ENCODE results near the gene AFMID. TPM values are rescaled to one million over a fixed set of nuclear protein-coding genes. Genes with fewer than 3 reads are reported as not detected.

AFMID gene
- total RNA-seq, 1 experiment from 2014 or later, result 65.0 TPM

DNA sequence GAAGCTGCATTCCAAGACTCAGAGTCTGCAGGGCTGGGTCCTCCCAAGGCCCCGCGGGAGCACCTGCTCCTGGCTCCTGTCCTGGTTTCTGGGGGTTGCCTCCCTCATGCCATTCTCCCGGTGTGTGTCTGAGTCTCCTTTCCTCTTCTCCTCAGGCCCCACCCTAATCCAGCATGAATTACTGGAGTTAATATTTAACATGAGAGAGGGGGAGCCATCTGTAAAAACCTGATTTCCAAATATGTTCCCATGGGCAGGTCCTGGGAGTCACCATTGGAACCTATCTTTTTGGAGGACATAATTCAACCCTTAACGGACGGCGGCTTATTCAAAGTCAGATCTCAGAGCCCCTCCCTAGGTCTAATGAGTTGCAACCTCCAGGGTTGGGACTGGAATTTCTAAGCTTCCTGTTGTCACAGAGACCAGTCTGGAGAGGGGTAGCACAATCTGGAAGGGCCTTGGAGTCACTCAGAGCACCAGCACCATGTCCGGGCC is 35.6 kb upstream of the AFMID start:
- H3K4me1 ChIP-seq (ENCODE audit: insufficient read depth, low read length, poor library complexity, severe bottlenecking), result peaks cover 5% of the 10 kb centered on the region
- CTCF ChIA-PET, result interaction anchor here (0.7 kb wide), 1 partner anchor 132 kb away, joined by 7 read pairs; no protein-coding TSS in a partner anchor
- H3K27me3 ChIP-seq (replicated peaks; ENCODE audit: insufficient read depth, low read depth, low read length, poor library complexity), result no peaks in the 10 kb centered on the region
- intact Hi-C loops (cut with micrococcal nuclease; ENCODE audit: unreplicated experiment), result no loop called here
- no peak for DNase-seq (ENCODE audit: low spot score)
- no TSS peak for BruUV-seq (replicated peaks)
- H3K36me3 ChIP-seq (ENCODE audit: insufficient read depth, low read length, poor library complexity, severe bottlenecking), result no peaks in the 10 kb centered on the region
- TF ChIP-seq, protein P1, sequence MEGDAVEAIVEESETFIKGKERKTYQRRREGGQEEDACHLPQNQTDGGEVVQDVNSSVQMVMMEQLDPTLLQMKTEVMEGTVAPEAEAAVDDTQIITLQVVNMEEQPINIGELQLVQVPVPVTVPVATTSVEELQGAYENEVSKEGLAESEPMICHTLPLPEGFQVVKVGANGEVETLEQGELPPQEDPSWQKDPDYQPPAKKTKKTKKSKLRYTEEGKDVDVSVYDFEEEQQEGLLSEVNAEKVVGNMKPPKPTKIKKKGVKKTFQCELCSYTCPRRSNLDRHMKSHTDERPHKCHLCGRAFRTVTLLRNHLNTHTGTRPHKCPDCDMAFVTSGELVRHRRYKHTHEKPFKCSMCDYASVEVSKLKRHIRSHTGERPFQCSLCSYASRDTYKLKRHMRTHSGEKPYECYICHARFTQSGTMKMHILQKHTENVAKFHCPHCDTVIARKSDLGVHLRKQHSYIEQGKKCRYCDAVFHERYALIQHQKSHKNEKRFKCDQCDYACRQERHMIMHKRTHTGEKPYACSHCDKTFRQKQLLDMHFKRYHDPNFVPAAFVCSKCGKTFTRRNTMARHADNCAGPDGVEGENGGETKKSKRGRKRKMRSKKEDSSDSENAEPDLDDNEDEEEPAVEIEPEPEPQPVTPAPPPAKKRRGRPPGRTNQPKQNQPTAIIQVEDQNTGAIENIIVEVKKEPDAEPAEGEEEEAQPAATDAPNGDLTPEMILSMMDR (conservative IDR thresholded peaks at IDR 0.05; ENCODE audit: low read depth, low read length), result no peak
- no peak for TF ChIP-seq EZH2 (IDR thresholded peaks at IDR 0.05; ENCODE audit: borderline replicate concordance, low read depth, low read length, poor library complexity, severe bottlenecking)
- H3K4me3 ChIP-seq (ENCODE audit: low read depth, low read length, poor library complexity, severe bottlenecking), result no peak overlapping the region
- POLR2A ChIA-PET (ENCODE audit: low non-redundant PET), result no interaction called here
- no peaks in the 10 kb centered on the region for H3K9me3 ChIP-seq (ENCODE audit: low read depth, low read length, poor library complexity, severe bottlenecking)
- no peak overlapping the region for H3K27ac ChIP-seq (ENCODE audit: low read depth, low read length, poor library complexity, severe bottlenecking)

DNA sequence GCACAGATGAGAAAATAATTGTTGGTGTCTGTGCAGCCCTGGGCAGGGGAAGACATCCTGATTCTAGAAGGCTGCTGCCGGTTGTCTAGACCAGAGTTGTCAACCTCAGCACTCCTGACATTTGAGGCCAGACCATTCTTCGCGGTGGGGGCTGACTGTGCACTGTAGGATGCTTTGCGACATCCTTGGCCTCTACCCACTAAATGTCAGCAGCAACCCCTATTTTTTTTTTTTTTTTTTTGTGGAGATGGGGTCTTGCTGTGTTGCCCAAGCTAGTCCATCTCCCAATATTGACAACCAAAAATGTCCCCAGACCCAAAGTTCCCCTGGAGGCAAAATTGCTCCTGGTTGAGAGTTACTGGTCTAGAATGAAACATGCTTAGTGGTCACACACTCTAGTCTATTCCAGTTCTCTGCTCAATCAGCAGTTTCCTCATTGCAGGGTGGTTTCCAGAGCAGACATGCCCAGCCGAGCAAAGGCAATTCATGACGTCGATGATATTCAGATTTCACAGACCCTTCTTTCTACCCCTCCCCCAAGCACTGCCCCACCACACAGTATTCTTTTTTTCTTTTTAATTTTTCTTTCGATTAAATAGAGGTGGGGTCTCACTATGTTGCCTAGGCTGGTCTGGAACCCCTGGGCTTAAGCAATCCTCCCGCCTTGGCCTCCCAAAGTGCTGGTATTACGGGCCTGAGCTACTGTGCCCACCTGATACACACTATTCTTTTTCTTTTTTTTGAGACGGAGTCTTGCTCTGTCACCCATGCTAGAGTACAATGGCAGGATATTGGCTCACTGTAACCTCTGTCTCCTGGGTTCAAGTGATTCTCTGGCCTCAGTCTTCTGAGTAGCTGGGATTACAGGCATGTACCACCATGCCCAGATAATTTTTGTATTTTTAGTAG is 32.0 kb upstream of the AFMID start:
- peaks cover 5% of the 10 kb centered on the region for H3K4me1 ChIP-seq (ENCODE audit: insufficient read depth, low read length, poor library complexity, severe bottlenecking)
- no peak for TF ChIP-seq EZH2 (IDR thresholded peaks at IDR 0.05; ENCODE audit: borderline replicate concordance, low read depth, low read length, poor library complexity, severe bottlenecking)
- TF ChIP-seq, protein P1 (conservative IDR thresholded peaks at IDR 0.05; ENCODE audit: low read depth, low read length), result no peak
- no TSS peak for BruUV-seq (replicated peaks)
- H3K27ac ChIP-seq (ENCODE audit: low read depth, low read length, poor library complexity, severe bottlenecking), result no peak overlapping the region
- POLR2A ChIA-PET (ENCODE audit: low non-redundant PET), result no interaction called here
- no peak overlapping the region for H3K4me3 ChIP-seq (ENCODE audit: low read depth, low read length, poor library complexity, severe bottlenecking)
- intact Hi-C loops (cut with micrococcal nuclease; ENCODE audit: unreplicated experiment), result no loop called here
- H3K36me3 ChIP-seq (ENCODE audit: insufficient read depth, low read length, poor library complexity, severe bottlenecking), result no peaks in the 10 kb centered on the region
- no peaks in the 10 kb centered on the region for H3K9me3 ChIP-seq (ENCODE audit: low read depth, low read length, poor library complexity, severe bottlenecking)
- no peaks in the 10 kb centered on the region for H3K27me3 ChIP-seq (replicated peaks; ENCODE audit: insufficient read depth, low read depth, low read length, poor library complexity)
- no peak for DNase-seq (ENCODE audit: low spot score)
- CTCF ChIA-PET, result no interaction called here

DNA sequence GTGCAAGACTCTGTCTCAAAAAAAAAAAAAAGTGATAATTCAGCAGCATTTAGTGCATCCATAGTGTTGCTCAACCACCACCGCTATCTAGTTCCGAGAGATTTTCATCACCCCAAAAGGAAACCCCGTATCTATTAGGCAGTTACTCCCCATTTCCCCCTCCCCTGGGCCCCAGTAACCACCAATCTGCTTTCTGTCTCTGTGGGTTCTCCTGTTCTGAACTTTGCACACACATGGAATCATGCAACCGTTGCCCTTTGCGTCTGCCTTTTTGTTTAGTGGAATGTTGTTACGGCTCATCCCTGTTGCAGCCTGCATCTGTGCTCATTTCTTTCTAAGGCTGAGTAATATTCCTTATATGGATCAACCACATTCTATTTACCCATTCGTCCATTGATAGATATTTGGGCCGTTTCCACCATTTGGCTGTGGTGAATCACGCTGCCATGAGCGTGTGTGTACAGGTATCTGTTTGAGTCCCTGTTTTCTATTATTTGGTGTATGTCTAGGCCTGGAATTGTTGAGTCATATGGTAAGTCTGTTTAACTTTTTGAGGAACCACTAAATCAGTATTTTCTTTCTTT is 27.5 kb upstream of the AFMID start:
- Histone ChIP-seq H3K36me3 (ENCODE audit: insufficient read depth, low read length, poor library complexity, severe bottlenecking) (no peaks in the 10 kb centered on the region), H3K9me3 (ENCODE audit: low read depth, low read length, poor library complexity, severe bottlenecking) (no peaks in the 10 kb centered on the region), H3K4me1 (ENCODE audit: insufficient read depth, low read length, poor library complexity, severe bottlenecking) (no peaks in the 10 kb centered on the region), H3K27me3 (replicated peaks; ENCODE audit: insufficient read depth, low read depth, low read length, poor library complexity) (no peaks in the 10 kb centered on the region), H3K27ac (ENCODE audit: low read depth, low read length, poor library complexity, severe bottlenecking) (no peak overlapping the region), H3K4me3 (ENCODE audit: low read depth, low read length, poor library complexity, severe bottlenecking) (no peak overlapping the region)
- POLR2A ChIA-PET (ENCODE audit: low non-redundant PET), result no interaction called here
- DNase-seq (ENCODE audit: low spot score), result no peak
- CTCF ChIA-PET, result no interaction called here
- TF ChIP-seq, protein P1 (conservative IDR thresholded peaks at IDR 0.05; ENCODE audit: low read depth, low read length), result no peak
- no peak for TF ChIP-seq EZH2 (IDR thresholded peaks at IDR 0.05; ENCODE audit: borderline replicate concordance, low read depth, low read length, poor library complexity, severe bottlenecking)
- BruUV-seq (replicated peaks), result no TSS peak
- intact Hi-C loops (cut with micrococcal nuclease; ENCODE audit: unreplicated experiment), result no loop called here
